ENCODE measurements around the gene ZNF276. TPM values are rescaled to one million over a fixed set of nuclear protein-coding genes. Genes with fewer than 3 reads are reported as not detected.

ZNF276 gene
- total and polyA plus RNA-seq, 7 donors = 7.6 to 13.6 (median 11.5) TPM

DNA sequence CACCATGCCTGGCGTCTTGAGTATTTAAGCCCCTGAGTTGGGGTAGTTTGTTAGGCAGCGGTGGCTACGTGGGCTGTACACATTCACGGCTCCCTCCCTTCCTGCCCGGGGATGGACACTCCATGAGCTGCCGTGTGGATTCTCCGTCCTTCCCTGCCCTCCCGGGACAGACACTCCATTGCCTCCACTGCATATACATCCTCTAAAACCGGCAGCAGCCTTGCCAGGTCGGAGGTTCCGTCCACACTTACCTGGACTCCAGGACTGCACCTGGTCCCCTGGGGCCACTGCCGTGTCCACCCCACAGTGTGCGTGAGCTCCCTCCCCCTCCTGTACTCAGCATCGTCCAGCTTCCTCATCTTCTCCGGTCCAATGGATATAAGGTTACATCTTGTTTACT lies 16.3 kb upstream of the ZNF276 start:
- TF ChIP-seq, protein P1, sequence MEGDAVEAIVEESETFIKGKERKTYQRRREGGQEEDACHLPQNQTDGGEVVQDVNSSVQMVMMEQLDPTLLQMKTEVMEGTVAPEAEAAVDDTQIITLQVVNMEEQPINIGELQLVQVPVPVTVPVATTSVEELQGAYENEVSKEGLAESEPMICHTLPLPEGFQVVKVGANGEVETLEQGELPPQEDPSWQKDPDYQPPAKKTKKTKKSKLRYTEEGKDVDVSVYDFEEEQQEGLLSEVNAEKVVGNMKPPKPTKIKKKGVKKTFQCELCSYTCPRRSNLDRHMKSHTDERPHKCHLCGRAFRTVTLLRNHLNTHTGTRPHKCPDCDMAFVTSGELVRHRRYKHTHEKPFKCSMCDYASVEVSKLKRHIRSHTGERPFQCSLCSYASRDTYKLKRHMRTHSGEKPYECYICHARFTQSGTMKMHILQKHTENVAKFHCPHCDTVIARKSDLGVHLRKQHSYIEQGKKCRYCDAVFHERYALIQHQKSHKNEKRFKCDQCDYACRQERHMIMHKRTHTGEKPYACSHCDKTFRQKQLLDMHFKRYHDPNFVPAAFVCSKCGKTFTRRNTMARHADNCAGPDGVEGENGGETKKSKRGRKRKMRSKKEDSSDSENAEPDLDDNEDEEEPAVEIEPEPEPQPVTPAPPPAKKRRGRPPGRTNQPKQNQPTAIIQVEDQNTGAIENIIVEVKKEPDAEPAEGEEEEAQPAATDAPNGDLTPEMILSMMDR (IDR thresholded peaks at IDR 0.05) = no peak
- Histone ChIP-seq H3K27me3 (ENCODE audit: insufficient read depth in 3 of 3, low read length in 2 of 3) (peaks cover 0 to 44% (median 0%) of the 10 kb centered on the region in 3 donors), H3K4me1 (peaks cover 15% of the 10 kb centered on the region), H3K4me3 (no peak overlapping the region), H3K36me3 (ENCODE audit: insufficient read depth in 1 of 2, low read depth in 1 of 2) (peaks cover 0 to 2% of the 10 kb centered on the region in 2 donors), H3K9me3 (no peaks in the 10 kb centered on the region), H3K27ac (no peak overlapping the region)
- WGBS, 3 donors = 57 to 62% (median 58%) methylated on average over 15 of the region's 15 CpGs
- ATAC-seq (no peak), DNase-seq (no peak)
- intact Hi-C loops (cut with DNase I) = loop anchor here (5.0 to 10.0 kb wide), 3 partner anchors 87 to 160 kb away; no protein-coding TSS in a partner anchor

DNA sequence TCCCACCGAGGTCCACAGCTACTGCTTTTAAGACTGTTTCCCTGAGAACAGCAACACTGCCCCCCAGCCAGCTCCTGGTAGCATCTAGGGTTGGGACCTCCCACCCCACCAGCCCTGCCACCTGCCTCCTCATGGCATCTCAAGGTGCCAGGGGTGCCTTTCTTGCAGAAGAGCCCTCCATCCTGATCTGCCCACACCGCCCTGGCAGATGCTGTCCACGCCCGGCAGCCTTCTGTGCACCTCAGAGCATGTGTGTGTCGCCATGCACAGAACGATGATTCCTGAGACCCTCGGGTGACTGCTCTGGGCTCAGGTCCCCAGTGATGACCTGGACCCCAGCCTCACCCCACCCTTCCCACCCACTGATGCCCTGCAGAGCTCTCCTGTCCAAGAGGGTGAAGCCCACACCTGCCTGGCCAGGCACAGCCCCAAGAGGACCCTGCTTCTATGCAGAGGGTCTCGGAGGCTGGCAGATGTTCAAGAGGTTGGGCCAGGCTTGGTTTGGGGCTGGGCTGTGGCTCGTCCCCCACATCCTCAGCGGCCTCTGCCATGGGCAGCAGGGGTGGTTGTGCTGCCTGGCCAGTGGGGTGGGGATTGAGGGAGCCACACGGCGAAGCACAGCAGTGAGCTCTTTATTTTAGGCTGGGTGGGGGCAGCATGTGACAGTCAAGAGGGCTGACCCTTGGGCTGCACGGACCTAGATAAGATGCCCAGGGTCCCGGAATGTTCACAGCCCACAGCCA lies 14.6 kb upstream of the ZNF276 start:
- Histone ChIP-seq H3K36me3 (ENCODE audit: insufficient read depth in 1 of 2, low read depth in 1 of 2) (peaks cover 0 to 7% of the 10 kb centered on the region in 2 donors), H3K4me1 (peaks cover 5% of the 10 kb centered on the region), H3K27ac (no peak overlapping the region), H3K27me3 (ENCODE audit: insufficient read depth in 3 of 3, low read length in 2 of 3) (peaks cover 0 to 36% (median 0%) of the 10 kb centered on the region in 3 donors), H3K4me3 (no peak overlapping the region), H3K9me3 (no peaks in the 10 kb centered on the region)
- intact Hi-C loops (cut with DNase I) = loop anchor here (5.0 to 10.0 kb wide), 3 partner anchors 86 to 158 kb away; no protein-coding TSS in a partner anchor
- DNase-seq (peak in 1 of 2 donors; percentile 50), ATAC-seq (no peak)
- 71 to 81% (median 73%) methylated on average over 12 to 14 of the region's 14 CpGs for WGBS, 3 donors
- TF ChIP-seq, protein P1 (IDR thresholded peaks at IDR 0.05) = no peak

DNA sequence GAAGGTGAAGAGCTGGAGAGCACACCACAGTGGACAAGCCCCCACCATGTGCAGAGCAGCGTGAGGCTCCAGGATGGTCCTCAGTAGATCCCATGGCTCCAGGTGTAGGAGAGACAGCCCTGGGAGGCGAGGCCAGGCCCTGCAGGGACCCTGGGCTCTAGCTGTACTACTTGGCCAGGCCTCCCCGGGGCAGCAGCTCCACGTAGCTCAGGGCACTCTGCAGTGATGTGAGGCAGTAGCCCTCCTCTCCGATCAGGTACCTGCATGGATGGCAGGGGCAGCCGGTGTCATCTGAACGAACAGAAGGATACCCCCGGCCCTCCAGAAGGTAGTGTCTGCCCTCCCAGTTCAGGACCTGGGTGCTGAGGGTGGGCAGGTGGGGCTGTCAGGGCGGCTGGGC lies 13.6 kb upstream of the ZNF276 start:
- peaks cover 0 to 7% of the 10 kb centered on the region in 2 donors for H3K36me3 ChIP-seq (ENCODE audit: insufficient read depth in 1 of 2, low read depth in 1 of 2)
- no peak for ATAC-seq
- no peak for DNase-seq
- no peaks in the 10 kb centered on the region for H3K4me1 ChIP-seq
- intact Hi-C loops (cut with DNase I) = loop anchor here (5.0 to 10.0 kb wide), 3 partner anchors 85 to 157 kb away; no protein-coding TSS in a partner anchor
- no peaks in the 10 kb centered on the region for H3K9me3 ChIP-seq
- H3K27me3 ChIP-seq (ENCODE audit: insufficient read depth in 3 of 3, low read length in 2 of 3) = peaks cover 0 to 26% (median 0%) of the 10 kb centered on the region in 3 donors
- TF ChIP-seq, protein P1 (IDR thresholded peaks at IDR 0.05) = no peak
- WGBS, 3 donors = 89 to 92% (median 92%) methylated on average over 9 of the region's 9 CpGs
- H3K4me3 ChIP-seq = no peak overlapping the region
- no peak overlapping the region for H3K27ac ChIP-seq

DNA sequence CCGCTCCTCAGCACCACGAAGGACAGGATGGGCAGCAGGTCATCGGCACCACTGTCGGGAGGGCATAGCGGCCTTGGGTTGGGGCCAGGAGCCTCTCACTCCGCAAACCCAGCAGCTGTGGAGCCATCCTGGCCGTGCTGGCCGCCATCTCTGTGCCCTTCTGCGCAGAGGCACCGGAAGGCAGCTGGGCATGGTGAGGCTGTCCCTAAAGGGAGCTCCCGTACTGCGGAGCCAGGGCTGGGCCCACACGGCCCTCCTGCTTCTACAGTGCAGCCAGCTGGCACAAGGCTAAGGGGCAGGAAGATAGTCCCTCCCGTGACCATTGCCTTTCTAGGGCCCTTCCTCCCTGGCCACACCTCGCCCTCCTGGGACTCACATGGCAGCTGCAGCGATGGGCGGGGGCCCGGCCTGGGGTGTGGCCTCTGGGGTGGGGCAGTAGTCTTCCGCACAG lies 12.8 kb upstream of the ZNF276 start:
- WGBS, 3 donors = 60 to 76% (median 73%) methylated on average over 18 to 19 of the region's 19 CpGs
- DNase-seq = no peak
- intact Hi-C loops (cut with DNase I) = loop anchor here (5.0 to 10.0 kb wide), 3 partner anchors 84 to 156 kb away; no protein-coding TSS in a partner anchor
- no peak for ATAC-seq
- Histone ChIP-seq H3K4me1 (no peaks in the 10 kb centered on the region), H3K27ac (no peak overlapping the region), H3K4me3 (no peak overlapping the region), H3K27me3 (ENCODE audit: insufficient read depth in 3 of 3, low read length in 2 of 3) (peaks cover 0 to 19% (median 0%) of the 10 kb centered on the region in 3 donors), H3K36me3 (ENCODE audit: insufficient read depth in 1 of 2, low read depth in 1 of 2) (peaks cover 0 to 7% of the 10 kb centered on the region in 2 donors), H3K9me3 (no peaks in the 10 kb centered on the region)
- TF ChIP-seq, protein P1 (IDR thresholded peaks at IDR 0.05) = no peak

Measured in psoas muscle (tissue), 8 donors.